HG03159 (cell line): ENCODE measurements around the gene MICALL1.
"Not testable (repeated sequence)": the region's sequence is repeated elsewhere in the genome, so short reads cannot be mapped to it uniquely, and the experiment has no call there.

Experiments used
- ATAC-seq: cut with Tn5 transposase; IDR thresholded peaks from one replicate; pipeline ENCODE4 v1.9.1; 2021; ENCODE audit warnings: mild to moderate bottlenecking, moderate library complexity; ENCODE audit not compliant: unreplicated experiment

Gene MICALL1

DNA sequence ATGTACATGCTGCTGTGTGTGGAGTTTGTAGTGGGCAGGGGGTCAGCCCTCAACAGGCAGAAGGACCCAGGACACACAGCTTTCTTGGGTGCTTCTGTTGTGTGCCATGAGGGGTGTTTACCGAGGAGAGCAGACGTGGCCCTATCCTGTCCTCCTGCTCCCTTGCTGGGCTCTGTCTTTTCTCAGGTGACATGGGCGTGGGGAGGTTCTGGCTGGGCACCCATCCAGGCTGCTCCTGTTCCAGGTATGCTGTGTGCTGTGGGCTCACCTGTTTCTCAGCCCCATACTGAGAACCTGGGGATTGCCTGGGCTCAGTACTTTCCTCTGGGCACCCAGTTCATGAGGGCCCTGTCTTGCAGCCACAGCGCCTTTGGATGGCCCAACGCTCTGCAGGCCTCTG, 23.3 kb downstream of the MICALL1 start:
- ATAC-seq, result no peak

DNA sequence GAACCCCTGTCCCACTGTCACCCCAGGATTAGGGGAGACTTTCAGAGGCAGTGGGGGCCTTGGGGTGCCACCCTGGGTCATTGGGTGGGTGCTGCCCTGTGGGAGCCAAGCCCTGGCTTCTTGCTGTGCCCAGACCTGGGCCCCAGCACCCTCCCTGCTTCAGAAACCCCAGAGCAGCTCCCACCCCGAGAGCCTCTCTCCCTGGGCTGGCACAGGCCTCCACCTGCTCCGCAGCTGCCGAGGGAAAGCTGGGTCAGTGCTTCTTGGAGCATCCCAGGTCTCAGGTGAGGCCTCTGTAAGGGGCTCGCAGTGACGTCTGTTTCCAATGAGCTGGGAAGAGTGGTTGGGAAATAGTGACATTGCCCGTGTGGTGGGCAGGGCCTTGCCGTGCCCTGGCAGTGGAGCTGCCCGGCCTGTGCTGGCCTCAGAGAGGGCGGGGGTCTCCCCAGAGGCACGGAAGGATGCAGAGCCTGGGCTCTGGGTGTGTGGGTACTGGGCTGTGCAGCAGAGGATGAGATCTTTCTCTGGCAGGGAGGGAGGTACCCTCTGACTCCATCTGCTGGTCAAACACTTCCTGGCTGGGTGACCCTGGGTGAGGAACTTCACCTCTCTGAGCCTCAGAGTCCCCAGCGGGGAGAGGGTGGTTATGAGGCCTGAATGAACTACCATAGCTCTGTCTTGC, 24.3 kb downstream of the MICALL1 start:
- no peak for ATAC-seq

DNA sequence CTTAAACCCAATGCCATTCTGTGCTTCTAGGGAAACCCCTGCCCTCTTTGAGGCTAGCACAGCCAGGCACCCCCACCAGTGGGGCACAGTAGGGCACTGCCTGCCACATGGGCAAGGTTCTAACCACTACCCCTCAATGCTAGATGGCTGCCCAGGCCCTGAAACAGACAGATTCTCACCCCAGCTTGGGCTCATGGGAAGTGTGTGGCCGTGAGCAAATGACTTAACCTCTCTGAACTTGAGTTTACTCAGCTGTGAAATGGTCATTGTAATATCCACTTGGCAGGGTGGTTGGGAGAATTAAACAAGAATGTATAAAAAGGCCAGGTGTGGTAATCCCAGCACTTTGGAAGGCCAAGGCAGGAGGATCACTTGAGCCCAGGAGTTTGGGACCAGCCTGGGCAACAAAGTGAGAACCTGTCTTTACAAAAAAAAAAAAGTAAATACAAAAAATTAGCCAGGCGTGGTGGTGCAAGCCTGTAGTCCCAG, 24.9 kb downstream of the MICALL1 start:
- no peak for ATAC-seq

DNA sequence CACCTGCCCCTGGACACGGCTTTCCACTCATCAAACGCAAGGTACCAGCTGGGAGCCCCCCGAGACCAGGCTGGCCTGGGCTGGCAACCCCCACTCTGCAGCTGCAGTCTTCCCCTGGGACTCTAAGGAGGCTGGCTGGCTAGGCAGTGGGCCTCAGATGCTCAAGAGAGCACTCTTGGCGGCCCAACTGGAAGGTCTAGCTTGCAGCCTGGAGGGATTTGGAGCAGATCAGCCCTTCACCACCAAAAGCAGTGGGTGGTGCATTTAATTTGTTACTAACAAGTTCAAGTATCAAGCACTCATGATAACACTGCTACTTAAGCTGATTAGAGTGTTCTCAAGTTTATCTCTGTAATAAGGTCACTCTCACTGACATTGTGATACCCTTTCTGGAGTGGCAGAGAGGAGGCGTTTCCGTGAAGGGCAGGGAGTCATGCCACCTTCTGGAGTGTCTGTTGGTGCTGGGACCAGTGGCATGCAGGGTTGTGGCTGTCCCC, 25.8 kb downstream of the MICALL1 start:
- ATAC-seq, result no peak

DNA sequence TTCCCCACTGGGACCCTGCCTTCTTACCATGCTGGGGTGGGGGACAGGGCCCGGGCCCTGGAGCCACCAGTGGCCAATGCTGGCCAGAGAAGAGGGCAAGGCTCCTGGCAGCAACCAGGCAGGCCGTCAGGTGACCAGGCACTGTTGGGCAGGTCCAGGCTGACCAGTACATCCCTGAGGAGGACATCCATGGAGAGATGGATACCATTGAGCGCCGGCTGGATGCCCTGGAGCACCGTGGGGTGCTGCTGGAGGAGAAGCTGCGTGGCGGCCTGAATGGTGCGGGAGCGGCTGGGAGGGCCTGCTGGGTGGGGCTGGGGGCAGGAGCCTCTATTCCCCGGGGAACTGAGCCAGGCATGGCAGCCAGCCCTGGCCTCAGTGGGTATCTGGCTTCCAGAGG, 26.3 kb downstream of the MICALL1 start:
- ATAC-seq, result no peak

DNA sequence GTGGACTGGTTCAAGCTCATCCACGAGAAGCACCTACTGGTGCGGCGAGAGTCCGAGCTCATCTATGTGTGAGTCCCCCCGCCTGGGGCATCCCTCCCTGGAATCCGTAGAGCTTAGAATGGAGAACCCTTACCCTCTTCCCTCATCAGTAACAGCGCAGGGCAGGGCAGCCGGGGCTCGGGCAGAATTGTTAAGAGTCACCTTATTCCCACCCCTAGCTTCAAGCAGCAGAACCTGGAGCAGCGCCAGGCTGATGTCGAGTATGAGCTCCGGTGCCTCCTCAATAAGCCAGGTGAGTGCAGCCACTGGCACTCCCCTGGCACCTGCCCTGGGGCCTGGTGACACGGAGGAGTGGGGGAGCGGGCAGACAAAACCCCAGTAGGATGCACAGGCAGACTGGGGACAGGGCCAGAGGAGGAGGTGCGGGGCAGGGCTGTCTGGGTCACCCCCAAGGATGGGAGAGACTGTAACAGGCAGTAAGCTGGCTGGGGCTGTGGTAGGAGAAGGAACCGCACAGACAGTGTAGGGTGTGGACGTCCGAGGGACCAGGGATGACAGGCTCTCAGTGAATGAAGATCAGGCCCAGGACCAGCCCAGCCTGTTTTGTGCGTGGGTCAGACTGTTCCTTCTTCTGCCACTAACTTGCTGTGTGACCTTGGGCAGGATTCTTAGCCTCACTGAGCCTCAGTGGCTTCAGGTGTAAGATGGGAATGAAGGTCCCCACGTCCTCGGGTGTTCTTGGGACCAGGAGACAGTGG, 26.9 kb downstream of the MICALL1 start:
- ATAC-seq, result no peak

DNA sequence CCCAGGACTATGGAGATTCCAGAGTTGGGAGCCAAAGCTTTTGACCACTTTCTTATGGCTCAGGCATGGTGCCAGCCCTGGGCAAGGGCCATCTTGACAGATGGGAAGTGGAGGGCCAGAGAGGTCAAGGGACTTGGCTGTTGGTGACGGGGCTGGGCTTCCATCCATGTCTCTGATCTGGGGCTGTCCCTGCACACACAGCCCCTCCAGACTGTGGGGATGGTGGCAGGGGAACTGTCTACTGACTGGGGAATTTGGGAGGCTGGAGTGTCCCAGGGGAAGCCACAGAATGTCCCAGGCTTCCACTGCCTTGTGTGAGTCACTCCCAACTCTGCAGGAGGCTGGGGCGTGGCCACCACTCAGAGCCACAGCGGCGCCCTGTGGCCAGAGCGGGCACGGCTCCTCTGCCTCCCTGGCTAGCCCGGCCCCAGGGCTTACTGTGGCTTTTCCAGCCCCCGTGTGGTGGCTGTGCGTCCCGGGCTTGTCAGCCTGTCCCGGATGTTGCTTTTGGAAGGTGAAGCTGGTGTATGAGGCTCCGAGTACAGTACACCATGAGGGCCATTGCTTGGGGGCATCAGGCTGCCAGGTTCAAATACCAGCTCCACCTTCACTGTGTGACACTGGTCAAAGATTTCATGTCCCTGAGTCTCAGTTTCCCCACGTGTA, 27.7 kb downstream of the MICALL1 start:
- peak; percentile 70 for ATAC-seq

DNA sequence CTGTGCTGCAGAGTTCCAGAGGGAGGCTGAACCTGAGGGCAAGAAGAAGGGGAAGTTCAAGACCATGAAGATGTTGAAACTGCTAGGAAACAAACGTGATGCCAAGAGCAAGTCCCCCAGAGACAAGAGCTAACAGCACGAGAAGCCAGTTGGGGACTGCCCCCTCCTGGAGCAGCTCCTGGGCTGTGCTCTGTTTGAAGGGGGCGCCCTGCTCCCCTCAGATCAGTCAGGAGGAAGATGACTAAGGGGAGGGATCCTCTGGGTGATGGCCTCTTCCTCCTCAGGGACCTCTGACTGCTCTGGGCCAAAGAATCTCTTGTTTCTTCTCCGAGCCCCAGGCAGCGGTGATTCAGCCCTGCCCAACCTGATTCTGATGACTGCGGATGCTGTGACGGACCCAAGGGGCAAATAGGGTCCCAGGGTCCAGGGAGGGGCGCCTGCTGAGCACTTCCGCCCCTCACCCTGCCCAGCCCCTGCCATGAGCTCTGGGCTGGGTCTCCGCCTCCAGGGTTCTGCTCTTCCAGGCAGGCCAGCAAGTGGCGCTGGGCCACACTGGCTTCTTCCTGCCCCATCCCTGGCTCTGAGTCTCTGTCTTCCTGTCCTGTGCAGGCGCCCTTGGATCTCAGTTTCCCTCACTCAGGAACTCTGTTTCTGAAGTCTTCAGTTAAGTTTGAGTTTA, 34.7 kb downstream of the MICALL1 start:
- ATAC-seq, result no peak

DNA sequence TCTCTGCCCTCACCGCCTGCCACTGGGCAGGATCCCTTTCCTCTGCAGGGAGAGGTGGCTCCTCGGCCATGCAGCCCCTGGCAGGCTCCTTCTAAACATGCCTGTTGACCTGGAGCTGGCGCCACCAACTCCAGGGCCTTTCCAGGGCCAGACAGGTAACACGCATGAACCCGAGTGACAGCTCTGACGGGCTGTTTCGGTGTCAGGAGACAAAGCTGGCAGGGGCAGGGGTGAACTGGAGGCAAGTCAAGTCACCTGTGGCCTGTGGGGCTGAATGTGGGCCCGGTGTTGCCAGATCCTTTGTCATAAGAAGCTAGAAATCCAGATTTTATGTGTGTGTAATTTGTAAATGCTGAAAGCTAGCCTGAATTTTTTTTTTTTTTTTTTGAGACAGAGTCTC, 36.0 kb downstream of the MICALL1 start:
- ATAC-seq, result no peak

DNA sequence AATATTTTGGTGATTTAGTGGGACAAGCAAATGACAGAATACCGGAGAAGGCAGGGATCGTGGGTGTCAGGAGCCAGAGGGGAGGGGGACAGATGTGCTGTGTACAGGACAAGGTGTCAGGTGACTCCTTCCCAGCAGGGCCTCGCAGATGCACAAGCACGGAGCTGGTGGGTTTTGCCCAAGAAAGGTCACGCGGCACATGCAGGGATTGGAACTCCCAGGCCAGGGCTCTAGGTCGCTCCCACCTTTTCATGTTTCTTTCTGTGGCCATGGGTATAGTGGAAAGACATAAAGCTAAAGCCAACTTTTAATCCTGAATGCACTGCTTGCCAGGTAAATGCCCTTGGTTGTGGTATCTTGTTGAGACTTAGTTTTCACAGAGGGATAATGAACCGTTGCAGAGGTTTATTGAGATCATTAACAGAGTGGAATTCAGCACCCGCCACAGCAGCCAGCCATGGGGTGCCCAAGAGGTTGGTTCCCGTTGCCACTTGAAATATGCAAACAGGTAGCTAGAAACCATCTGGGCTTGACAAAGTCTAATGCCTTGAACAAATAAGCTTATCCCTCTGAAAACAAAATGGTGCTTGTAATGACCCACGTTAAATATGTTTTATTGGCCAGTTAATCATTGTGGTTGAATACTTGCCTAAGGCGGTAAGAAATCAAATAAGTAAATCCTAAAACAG, 37.2 kb downstream of the MICALL1 start:
- no peak for ATAC-seq

DNA sequence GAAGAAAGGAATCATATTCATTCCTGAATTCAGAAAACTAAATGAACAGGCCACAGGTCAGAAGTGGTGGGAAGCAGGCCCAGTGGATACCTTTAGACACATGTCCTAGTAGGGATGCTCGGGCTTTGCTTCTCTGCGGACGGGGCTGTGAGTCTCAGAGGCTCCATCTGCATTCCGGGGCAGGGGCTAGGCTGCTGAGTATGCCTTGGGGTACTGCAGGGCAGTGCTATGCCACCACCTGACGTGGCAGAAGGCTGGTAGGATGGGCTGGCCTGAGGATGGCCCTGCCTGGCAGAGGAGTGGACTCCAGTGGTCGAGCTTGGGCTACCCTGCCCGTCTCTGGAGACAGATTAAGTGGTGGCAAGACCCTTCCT, 37.7 kb downstream of the MICALL1 start:
- no peak for ATAC-seq

DNA sequence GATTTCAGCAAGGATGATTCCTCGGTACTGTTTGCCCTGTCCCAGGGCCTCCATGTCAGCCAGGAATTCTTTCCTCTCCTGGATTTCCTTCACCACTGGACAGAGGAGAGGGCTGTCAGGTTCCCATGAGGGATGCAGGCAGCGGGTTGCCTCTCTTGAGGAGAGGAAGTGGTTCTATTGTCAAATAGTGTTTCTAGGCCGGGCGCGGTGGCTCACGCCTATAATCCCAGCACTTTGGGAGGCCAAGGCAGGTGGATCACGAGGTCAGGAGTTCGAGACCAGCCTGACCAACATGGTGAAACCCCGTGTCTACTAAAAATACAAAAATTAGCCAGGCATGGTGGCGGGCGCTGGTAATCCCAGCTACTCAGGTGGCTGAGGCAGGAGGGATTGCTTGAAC, 38.3 kb downstream of the MICALL1 start:
- ATAC-seq, result not testable (repeated sequence)

DNA sequence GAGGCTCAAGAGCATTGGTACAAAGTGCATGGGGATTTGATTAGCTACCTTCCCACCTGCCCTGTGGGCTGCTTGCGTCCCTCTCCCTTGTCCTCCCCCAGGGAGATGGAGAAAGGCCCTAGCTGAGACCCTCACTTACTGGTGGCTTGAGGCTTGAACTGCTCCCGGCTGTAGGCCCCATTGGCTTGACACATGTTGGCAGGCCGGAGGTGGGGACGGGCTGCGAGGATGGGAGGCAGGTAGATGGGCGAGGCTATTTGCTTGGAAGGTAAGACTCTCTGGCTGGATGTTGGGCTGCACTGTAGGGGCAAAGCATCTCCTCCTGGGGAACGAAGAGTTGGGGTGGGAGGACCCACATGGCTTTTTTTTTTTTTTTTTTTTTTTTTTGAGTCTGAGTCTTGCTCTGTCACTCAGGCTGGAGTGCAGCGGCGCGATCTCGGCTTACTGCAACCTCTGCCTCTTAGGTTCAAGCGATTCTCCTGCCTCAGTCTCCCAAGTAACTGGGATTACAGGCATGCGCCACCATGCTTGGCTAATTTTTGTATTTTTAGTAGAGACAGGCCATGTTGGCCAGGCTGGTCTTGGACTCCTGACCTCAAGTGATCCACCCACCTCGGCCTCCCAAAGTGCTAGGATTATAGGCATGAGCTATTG, 41.2 kb downstream of the MICALL1 start:
- ATAC-seq, result not testable (repeated sequence)

DNA sequence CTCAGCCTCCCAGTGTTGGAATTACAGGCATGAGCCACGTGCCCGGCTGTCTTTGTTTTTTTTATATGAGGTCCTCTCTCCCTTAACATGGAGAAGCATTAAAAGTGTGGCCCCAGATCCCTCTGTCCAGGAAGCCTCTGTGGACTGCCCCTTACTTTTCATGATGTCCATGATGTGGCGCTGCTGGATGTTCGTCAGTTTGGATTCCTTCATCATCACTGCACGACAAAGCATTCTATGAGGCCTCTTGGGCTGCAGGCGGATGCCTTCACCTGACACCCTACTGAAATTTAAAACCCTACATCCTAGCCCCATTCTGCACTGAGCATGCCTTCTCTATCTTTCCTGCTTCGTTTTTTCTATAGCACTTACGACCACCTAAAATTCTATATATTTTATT, 45.2 kb downstream of the MICALL1 start:
- ATAC-seq, result no peak

DNA sequence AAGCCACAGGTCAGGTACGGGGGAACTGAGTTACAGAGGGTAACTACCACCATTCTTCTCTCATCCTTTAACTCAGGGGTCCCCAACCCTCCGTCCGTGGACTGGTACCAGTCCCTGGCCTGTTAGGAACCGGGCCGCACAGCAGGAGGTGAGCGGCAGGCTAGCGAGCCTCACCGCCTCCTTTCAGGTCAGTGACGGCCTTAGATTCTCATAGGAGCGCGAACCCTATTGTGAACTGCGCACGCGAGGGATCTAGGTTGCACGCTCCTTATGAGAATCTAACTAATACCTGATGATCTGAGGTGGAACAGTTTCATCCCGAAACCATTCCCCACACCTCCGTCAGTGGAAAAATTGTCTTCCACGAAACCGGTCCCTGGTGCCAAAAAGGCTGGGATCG, 46.5 kb downstream of the MICALL1 start:
- not testable (repeated sequence) for ATAC-seq

DNA sequence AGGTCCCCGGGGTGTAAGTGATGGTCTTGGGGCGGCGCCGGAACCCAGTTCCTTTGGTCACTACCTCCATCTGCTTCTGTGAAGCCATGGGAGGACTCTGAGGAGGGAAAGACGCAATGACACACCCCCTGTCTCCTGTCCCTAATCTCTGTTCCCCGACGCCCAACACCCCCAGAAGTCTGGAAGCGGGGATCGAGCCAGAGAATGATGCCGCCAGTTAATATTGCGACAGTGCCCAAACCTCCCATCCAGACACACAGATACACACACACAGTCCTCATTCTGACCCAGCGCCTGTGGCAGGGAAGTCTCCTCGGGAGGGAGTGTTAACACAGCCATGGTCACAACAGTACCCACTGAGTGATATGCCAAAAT, 47.0 kb downstream of the MICALL1 start:
- no peak for ATAC-seq

DNA sequence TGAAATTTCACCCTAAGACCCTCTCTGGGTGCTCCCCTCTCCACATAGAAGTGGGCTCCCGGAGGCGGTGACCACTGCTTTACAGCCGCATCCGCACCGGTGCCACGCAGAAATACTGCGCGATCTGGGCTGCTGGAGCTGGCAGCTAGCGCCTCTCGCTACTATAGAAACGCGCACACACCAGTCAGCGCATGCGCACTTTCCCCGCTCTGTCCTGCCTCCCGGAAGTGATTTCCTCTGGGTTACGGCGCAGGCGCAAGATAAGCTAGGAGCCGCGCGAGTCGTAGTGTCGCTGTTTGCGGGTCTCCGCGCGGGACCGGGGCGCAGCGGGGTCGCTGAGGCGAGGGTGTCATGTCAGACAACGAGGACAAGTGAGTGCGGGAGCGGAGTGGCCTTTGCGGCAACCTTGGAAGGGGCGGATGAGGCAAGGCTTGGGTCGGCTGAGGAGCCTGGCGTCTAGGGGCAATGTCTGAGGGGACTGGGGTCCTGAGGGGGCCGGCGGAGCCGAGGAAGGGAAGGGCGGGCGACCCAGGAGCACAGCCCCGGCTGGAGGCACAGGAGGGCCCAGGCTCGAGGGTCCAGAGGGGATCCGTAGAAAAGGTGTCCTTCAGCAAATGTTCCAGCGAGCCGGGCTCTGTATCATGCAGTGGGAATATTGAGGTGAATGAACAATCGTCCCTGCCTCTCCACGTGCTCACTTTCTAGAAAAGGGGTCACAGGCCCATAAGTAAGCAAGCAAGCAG, 47.5 kb downstream of the MICALL1 start, which contains the start of the genes C22orf23 and POLR2F:
C22orf23 (minus strand) TSS at position 165 of the 743 bp plus-strand sequence. CDS start 452 bp downstream, outside the sequence.
POLR2F (plus strand) TSS at position 263 of the 743 bp plus-strand sequence; CDS start at position 352, 89 bp downstream.
- ATAC-seq, result peak; percentile 88

DNA sequence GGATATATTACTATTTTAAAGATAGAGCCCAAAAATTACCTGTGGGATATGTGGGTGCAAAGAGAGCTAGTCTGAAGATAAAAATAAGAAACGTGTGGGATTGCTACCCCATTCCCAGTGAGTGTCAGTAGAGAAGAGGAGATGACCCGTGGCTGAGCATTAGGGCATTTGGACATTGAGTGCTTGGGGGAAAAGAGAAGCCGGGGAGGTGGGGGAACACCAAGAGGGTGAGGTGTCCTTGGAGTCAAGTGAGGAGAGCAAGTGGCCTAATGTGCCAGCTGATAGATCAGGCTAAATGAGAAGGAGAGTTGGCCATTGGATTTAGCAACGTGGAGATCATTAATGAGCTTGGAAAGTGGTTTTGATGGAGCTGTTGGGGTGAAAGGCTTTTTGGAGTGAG, 48.6 kb downstream of the MICALL1 start:
- ATAC-seq, result no peak

DNA sequence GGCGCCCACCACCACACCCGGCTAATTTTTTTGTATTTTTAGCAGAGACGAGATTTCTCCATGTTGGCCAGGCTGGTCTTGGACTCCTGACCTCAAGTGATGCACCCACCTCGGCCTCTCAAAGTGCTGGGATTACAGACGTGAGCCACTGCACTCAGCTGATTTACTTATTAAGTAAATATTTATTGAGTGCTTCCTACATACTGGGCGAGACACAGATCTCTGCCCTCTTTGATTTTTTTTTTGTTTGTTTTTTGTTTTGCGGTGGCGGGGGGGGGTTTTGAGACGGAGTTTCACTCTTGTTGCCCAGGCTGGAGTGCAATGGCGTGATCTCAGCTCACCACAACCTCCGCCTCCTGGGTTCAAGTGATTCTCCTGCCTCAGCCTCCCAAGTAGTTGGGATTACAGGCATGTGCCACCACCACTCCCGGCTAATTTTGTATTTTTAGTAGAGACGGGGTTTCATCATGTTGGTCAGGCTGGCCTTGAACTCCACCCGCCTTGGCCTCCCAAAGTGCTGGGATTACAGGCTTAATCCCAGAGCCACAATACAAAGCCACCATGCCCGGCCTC, 49.8 kb downstream of the MICALL1 start:
- not testable (repeated sequence) for ATAC-seq
